GM18502 (cell line): ENCODE measurements around the gene DCHS1.
A peak's percentile ranks its signal among the peaks of the same experiment; 100 is the strongest.

Experiments
- ATAC-seq: cut with Tn5 transposase; IDR thresholded peaks from one replicate; pipeline ENCODE4 v1.9.1; 2021; ENCODE audit warnings: mild to moderate bottlenecking; ENCODE audit not compliant: unreplicated experiment, poor library complexity

The DCHS1 gene

DNA sequence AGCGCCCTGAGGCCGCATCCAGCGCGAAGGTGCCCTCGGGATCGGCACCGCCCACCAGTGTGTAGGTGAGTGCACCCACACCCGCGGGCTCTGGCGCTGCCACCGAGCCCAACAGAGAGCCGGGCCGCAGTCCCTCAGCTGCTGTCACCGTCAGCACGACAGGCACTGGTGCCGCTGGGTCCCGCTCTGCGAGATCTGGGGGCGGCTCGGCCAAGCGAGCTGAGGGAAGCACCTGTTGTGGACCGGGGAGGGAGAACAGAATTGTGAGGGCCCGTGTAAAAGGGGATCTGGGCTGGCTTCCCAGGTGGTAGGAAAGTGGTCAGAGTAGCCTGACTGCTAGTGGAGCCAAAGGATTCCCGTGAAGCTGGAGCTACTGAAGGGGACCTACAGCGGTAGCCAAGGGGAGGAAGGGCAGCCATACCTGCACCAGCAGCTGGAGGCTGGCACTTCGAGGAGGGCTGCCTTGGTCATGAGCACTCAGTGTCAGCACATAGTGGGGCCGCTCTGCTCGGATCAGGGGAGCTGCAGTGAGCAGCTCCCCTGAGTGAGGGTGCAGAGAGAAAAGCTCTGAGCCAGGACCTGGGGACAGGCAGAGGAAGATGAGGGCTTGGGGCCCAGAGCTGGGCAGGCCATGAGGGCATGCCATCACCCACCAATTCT lies 24.8 kb downstream of the DCHS1 start:
- ATAC-seq = no peak

- ATAC-seq = no peak
Observed at GRCh38 chr11:6629892-6630631, 25.5 kb downstream of the DCHS1 start.

DNA sequence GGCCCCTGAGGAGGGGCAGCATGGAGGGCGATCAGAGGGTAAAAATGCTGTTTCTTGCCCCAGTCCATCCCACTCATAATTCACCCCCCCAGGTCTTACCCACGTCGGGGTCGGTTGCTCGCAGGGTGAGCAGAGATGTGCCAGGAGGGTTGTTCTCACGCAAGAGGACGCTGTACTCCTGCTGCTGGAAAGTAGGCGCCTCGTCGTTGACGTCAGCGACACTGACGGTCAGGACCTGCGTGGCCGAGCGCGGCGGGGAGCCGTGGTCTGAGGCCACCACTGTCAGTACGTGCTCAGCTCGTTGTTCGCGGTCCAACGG lies 26.1 kb downstream of the DCHS1 start:
- ATAC-seq = no peak

- ATAC-seq = no peak
Observed at GRCh38 chr11:6628526-6628925, 27.1 kb downstream of the DCHS1 start.

GRCh38 chr11:6627762-6628241 lies 27.8 kb downstream of the DCHS1 start:
- ATAC-seq = peak; percentile 74

DNA sequence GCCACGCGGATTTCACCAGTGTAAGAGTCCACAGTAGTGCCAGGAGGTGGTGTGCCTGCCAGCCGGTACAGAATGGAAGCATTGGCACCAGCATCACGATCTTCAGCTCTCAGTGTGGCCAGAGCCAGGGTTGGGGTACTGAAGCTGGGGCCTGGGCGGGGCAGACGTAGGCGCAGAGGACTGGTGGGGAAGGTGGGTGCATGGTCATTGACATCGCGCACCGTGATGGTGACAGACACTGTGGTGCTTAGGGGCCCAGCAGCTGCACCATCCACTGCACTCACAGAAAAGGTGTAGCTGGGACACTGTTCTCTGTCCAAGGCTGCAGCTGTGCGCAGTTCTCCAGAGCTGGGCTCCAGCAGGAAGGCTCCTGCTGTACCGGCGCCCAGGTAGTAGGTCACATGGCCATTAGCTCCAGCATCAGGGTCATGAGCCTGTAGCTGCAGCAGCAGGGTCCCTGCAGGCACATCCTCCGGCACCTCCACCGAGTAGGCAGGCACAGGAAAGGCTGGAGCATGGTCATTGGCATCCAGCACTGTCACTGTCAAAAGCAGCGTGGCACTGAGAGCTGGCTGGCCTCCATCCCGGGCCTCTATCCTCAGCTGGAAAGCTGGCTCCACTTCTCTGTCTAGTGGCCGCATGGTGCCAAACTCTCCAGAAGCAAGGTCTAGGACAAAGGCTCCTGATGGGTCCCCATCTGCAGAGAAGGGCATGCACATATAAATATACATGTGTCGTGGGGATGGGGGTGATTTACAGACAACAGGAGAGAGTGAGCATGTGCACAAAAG lies 28.4 kb downstream of the DCHS1 start:
- ATAC-seq = no peak

DNA sequence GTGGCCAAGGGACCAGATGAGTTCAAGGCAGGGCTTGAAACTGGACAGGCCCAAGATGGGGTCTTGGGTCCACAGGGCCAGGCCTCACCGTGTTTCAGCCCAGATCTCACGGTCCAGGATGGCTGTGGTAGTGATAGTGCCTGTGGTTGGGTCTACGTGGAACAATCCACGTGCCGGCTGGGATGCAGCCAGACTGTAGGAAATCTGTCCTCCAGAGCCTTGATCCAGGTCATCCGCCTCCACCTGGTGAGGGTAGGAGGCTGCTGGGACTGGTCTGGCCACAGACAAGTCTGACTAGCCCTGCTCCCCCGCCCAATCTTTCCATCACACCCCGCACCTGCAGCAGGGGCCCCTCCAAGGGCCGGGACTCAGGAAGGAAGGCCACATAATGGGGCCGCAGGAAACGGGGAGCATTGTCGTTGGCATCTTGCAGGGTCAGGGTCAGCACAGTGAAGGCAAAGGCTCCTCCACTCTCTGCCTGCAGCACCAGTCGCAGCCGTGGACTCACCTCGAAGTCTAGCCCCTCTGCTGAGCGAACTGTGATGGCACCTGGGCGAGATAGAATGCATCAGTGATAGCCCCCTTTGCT lies 29.7 kb downstream of the DCHS1 start:
- ATAC-seq = no peak

- ATAC-seq = no peak
Observed at GRCh38 chr11:6625156-6625831, 30.3 kb downstream of the DCHS1 start.

GRCh38 chr11:6623391-6624363 lies 31.9 kb downstream of the DCHS1 start:
- no peak for ATAC-seq

DNA sequence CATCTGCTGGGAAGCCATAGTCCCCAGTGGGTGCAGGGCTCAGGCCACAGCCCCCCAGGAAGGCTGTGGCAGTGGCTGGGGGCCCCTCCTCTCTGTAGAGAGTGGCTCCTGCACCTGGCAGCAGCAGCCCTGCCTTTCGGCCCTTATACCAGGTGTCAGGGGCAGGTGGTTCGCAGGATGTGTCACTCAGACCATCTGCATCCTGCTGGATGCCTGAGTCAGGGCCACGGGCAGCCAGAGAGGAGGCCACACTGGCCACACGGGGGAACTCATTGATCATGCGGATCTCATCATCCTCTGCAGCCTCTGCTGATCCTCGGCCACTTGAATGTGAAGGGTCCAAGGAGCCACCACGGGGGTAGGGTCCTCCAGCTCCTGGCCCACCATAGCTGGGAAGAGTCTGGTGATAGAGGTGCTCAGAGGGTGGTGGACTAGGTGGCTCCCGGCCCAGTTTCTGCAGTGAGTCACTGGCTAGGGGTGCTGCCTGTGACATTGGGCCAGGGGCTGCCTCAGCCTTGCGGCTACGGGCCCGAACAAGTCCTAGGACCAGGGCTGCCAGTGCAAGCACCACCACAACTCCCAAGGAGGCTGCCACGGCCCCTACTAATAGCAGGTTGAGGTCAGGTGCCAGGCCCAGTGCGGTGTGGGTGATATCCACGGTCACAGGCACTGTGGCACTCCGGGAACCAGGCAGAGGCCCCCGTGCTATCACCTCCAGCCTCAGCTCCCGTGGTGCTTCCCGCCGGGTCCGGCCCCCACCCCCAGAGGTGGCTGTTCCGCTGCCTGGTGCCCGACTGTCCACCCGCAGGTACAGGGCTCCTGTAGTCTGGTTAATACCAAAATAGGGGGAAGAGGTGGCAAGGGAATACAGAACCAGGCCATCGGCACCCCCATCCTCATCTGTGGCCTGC lies 33.1 kb downstream of the DCHS1 start:
- no peak for ATAC-seq

- no peak for ATAC-seq
Observed at GRCh38 chr11:6621711-6622211, 33.8 kb downstream of the DCHS1 start.

- no peak for ATAC-seq
Observed at GRCh38 chr11:6620636-6621035, 35.0 kb downstream of the DCHS1 start.

DNA sequence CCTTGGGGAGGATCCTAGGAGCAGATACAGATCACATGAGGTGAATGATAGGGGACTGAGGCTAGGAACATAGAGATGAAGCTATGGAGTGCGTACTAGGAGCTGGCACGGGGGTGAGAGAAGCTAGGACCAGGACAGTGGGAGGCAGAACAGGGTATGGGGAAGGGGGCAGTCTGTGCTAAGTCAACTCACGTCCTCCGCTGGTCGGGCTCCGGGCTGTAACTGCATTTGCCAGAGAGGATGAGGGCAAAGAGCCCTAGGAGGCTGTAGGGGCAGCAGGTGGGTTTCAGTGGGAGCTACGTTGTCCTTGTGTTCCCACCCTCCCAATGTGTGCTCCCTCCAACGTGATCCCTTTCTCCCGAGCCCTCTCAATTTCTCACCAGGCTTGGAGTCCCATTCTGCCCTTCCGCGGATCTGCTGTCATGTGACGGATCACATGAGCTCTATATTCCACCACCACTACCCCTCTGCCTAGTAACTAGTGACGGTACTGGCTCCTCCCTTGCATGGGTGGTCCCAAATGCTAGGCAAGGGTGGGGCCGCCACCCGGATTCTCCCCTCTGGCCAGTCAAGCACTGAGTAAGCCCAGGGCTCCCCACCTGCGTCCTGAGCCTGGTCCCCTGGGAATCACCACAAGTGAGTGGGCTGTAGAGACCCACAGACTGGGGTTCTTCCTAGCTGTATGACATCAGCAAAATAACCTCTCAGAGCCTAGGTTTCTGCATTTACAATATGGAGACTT lies 36.4 kb downstream of the DCHS1 start, which contains the start of gene TPP1:
Gene TPP1 (minus strand): TSS at position 419 of the 742 bp plus-strand sequence. CDS start 22 bp downstream, at position 397.
- peak; percentile 99 for ATAC-seq

- ATAC-seq = peak; percentile 18
Observed at GRCh38 chr11:6618117-6619003, 37.2 kb downstream of the DCHS1 start.

- ATAC-seq = no peak
Observed at GRCh38 chr11:6617315-6617781, 38.3 kb downstream of the DCHS1 start.
